B cell (primary cell): Measurements from ENCODE around the gene DNAI1. TPM values are rescaled to one million over a fixed set of nuclear protein-coding genes. Genes with fewer than 3 reads are reported as not detected.

Experiments
- ATAC-seq: fragments of 200-7000 bp; cut with Tn5 transposase; one replicate; pipeline ENCODE4 v1.10.0; 2021; ENCODE audit warnings: low read depth, mild to moderate bottlenecking, moderate number of reproducible peaks, moderate library complexity
- CTCF ChIA-PET: fragments of 350-600 bp; sonication (Branson Sonifier 250); formaldehyde crosslinking; loops from one replicate; lab custom pipeline; 2021; ENCODE audit warnings: antibody characterized with exemption, inconsistent platforms; lab: Charles Lee
- POLR2A ChIA-PET: fragments of 350-600 bp; sonication (Branson Sonifier 250); formaldehyde crosslinking; loops from one replicate; lab custom pipeline; 2021; ENCODE audit warnings: antibody characterized with exemption; lab: Charles Lee
- DNase-seq: peaks from one replicate; pipeline ENCODE4 v3.0.0; 2013
- H2AFZ ChIP-seq: 2 replicates; pipeline ENCODE4 v1.6.1; 2012; ENCODE audit warnings: mild to moderate bottlenecking, low read depth, low read length; ENCODE audit not compliant: insufficient read depth, poor library complexity, severe bottlenecking
- H3K27ac ChIP-seq, 2 donors: 1 replicate in 1 of 2; 2 replicates in 1 of 2; pipeline ENCODE4 v1.5.1; 2012 to 2013; ENCODE audit warnings: low read length in 2 of 2, mild to moderate bottlenecking in 2 of 2, moderate library complexity in 1 of 2
- H3K27me3 ChIP-seq, 4 experiments: fragments of 200-600 bp in 1 of 4; sonication (generic) in 1 of 4; replicated peaks in 1 of 4; 1 replicate in 2 of 4; 2 replicates in 2 of 4; pipeline versions ENCODE4 v1.6.1 to v1.7.0; 2013 to 2016; ENCODE audit warnings: low read length in 3 of 4, mild to moderate bottlenecking in 2 of 4, mixed read lengths in 1 of 4, moderate library complexity in 1 of 4; ENCODE audit not compliant: insufficient read depth in 4 of 4, control insufficient read depth in 3 of 4; ENCODE audit errors: control extremely low read depth in 1 of 4
- H3K36me3 ChIP-seq, 2 experiments: replicated peaks in 1 of 2; 1 replicate in 1 of 2; 2 replicates in 1 of 2; pipeline versions ENCODE4 v1.6.1 to v1.7.1; 2013; ENCODE audit warnings: low read length in 1 of 2; ENCODE audit not compliant: insufficient read depth in 2 of 2, control insufficient read depth in 1 of 2; ENCODE audit errors: control extremely low read depth in 1 of 2, extremely low read depth in 1 of 2
- H3K4me1 ChIP-seq, 2 donors: fragments of 200-600 bp in 1 of 2; sonication (generic) in 1 of 2; 1 replicate in 1 of 2; 2 replicates in 1 of 2; pipeline versions ENCODE4 v1.5.1 to v1.6.1; 2013 to 2017; ENCODE audit warnings: low read length in 2 of 2; ENCODE audit not compliant: control insufficient read depth in 2 of 2, insufficient read depth in 2 of 2
- H3K4me2 ChIP-seq: replicated peaks from 2 replicates; pipeline ENCODE3; 2012; ENCODE audit warnings: mild to moderate bottlenecking, low read depth, low read length; ENCODE audit not compliant: poor library complexity, severe bottlenecking
- H3K4me3 ChIP-seq, 5 experiments: fragments of 200-600 bp in 1 of 5; sonication (generic) in 1 of 5; 1 replicate in 3 of 5; 2 replicates in 2 of 5; pipeline versions ENCODE4 v1.5.1 to v1.7.0; 2011 to 2016; ENCODE audit warnings: low read length in 4 of 5, mild to moderate bottlenecking in 4 of 5, low read depth in 2 of 5, control low read depth in 1 of 5, moderate library complexity in 1 of 5; ENCODE audit not compliant: insufficient read depth in 1 of 5; ENCODE audit errors: control extremely low read depth in 1 of 5, extremely low read depth in 1 of 5
- H3K79me2 ChIP-seq: fragments of 200-600 bp; sonication (generic); one replicate; pipeline ENCODE4 v1.6.0; 2016; ENCODE audit warnings: low read length; ENCODE audit not compliant: control insufficient read depth, insufficient read depth
- H3K9ac ChIP-seq: fragments of 200-600 bp; sonication (generic); 2 replicates; pipeline ENCODE4 v1.6.1; 2017; ENCODE audit warnings: mild to moderate bottlenecking, low read length, moderate library complexity
- H3K9me3 ChIP-seq, 3 donors: one replicate each; pipeline versions ENCODE4 v1.6.1 to v1.7.1; 2013; ENCODE audit warnings: low read length in 2 of 3; ENCODE audit not compliant: control insufficient read depth in 2 of 3, insufficient read depth in 1 of 3; ENCODE audit errors: control extremely low read depth in 1 of 3
- H4K20me1 ChIP-seq: 2 replicates; pipeline ENCODE4 v1.6.0; 2012; ENCODE audit warnings: mild to moderate bottlenecking, low read length; ENCODE audit not compliant: insufficient read depth, control insufficient read depth, poor library complexity, severe bottlenecking
- H3K27ac Mint-ChIP-seq: one replicate; pipeline ENCODE4 v1.8.0; 2021; ENCODE audit warnings: mixed read lengths
- H3K27me3 Mint-ChIP-seq: one replicate; pipeline ENCODE4 v1.8.0; 2021; ENCODE audit warnings: mixed read lengths
- H3K4me1 Mint-ChIP-seq: one replicate; pipeline ENCODE4 v1.8.0; 2021; ENCODE audit warnings: mixed read lengths
- H3K4me3 Mint-ChIP-seq: one replicate; pipeline ENCODE4 v1.8.0; 2021; ENCODE audit warnings: mixed read lengths
- H3K9me3 Mint-ChIP-seq: one replicate; pipeline ENCODE4 v1.8.0; 2022; ENCODE audit warnings: mixed read lengths; ENCODE audit not compliant: insufficient read depth
- CTCF ChIP-seq: fragments of 200-600 bp; IDR thresholded peaks from one replicate; pipeline ENCODE4 v1.8.0; 2022; ENCODE audit warnings: antibody characterized with exemption, mild to moderate bottlenecking
- EZH2 ChIP-seq: IDR thresholded peaks from 2 replicates; pipeline ENCODE4 v1.6.1; 2012; ENCODE audit warnings: borderline replicate concordance, low read depth, mild to moderate bottlenecking, moderate library complexity, low read length; ENCODE audit not compliant: insufficient read depth, poor library complexity, severe bottlenecking
- WGBS: methylation state at CpG from one replicate; pipeline ENCODE4 v1.1.5; 2013; ENCODE audit warnings: missing lambda C conversion rate; ENCODE audit not compliant: insufficient coverage; 5-methylcytosine and 5-hydroxymethylcytosine counted together
- intact Hi-C: fragments of 100-400 bp; cut with micrococcal nuclease; formaldehyde crosslinking; loops from one replicate; pipeline ENCODE4 v1.10.0; 2022
- polyA plus RNA-seq: library from polyadenylated mRNA; depleted of rRNA; stranded (reverse); fragments of >200 nt; gene quantifications from 2 replicates; pipeline ENCODE4 v1.2.3, GENCODE V29; 2012
- total RNA-seq, 2 donors: library from RNA; stranded (reverse); fragments of 120-200 nt in 1 of 2; gene quantifications; 1 replicate in 1 of 2; 2 replicates in 1 of 2; pipeline versions ENCODE4 v1.2.3 to v1.2.4, GENCODE V29; 2013 to 2022

DNAI1 gene
- total and polyA plus RNA-seq, 2 donors (not counting 1 experiment from before 2014, with no cell fraction given) = not detected

GRCh38 chr9:34502471-34502870 is 43.9 kb downstream of the DNAI1 start:
- H3K36me3 ChIP-seq = no peaks in the 10 kb centered on the region

GRCh38 chr9:34502891-34503290 is 44.3 kb downstream of the DNAI1 start:
- Histone ChIP-seq H3K27me3 (peaks cover 0 to 6% (median 3%) of the 10 kb centered on the region in 4 experiments), H2AFZ (no peak overlapping the region), H3K9ac (no peak overlapping the region), H3K9me3 (no peaks in the 10 kb centered on the region), H4K20me1 (no peaks in the 10 kb centered on the region), H3K4me2 (no peak overlapping the region), H3K36me3 (no peaks in the 10 kb centered on the region), H3K4me3 (no peak overlapping the region), H3K4me1 (peaks cover 0 to 3% of the 10 kb centered on the region in 2 donors), H3K27ac (no peak overlapping the region), H3K79me2 (no peaks in the 10 kb centered on the region)
- no peak for DNase-seq
- TF ChIP-seq EZH2 (no peak), CTCF (no peak)
- Mint-ChIP-seq H3K27ac (no peak overlapping the region), H3K4me3 (no peak overlapping the region), H3K4me1 (no peaks in the 10 kb centered on the region), H3K9me3 (no peaks in the 10 kb centered on the region), H3K27me3 (peaks cover 38% of the 10 kb centered on the region)
- CTCF ChIA-PET = interaction anchor here (0.6 to 5.0 kb wide), 11 partner anchors 10 to 879 kb away, joined by 3 to 43 read pairs (median 9); no protein-coding TSS in a partner anchor
- intact Hi-C loops = loop anchor here (5.0 kb wide), 2 partner anchors 46 to 491 kb away; partner anchors contain the start of genes DNAI1 and FAM219A
- no peak for ATAC-seq
- POLR2A ChIA-PET = no interaction called here
- 92% methylated on average over 4 of the region's 6 CpGs for WGBS

More at GRCh38 chr9:34502471-34502870, 43.9 kb downstream of the DNAI1 start:
- TF ChIP-seq EZH2 = no peak
- Histone ChIP-seq H2AFZ (no peak overlapping the region), H3K4me2 (no peak overlapping the region), H3K27me3 (peaks cover 0 to 8% (median 3%) of the 10 kb centered on the region in 4 experiments), H3K4me1 (peaks cover 0 to 3% of the 10 kb centered on the region in 2 donors), H3K79me2 (no peaks in the 10 kb centered on the region), H4K20me1 (no peaks in the 10 kb centered on the region), H3K9me3 (no peaks in the 10 kb centered on the region), H3K27ac (no peak overlapping the region), H3K4me3 (no peak overlapping the region), H3K9ac (no peak overlapping the region)
- ChIA-PET POLR2A (no interaction called here), CTCF (interaction anchor here (0.6 to 5.0 kb wide), 13 partner anchors 10 to 879 kb away, joined by 3 to 43 read pairs (median 9); no protein-coding TSS in a partner anchor)
- Mint-ChIP-seq H3K9me3 (no peaks in the 10 kb centered on the region), H3K4me3 (no peak overlapping the region), H3K4me1 (no peaks in the 10 kb centered on the region), H3K27me3 (peaks cover 38% of the 10 kb centered on the region), H3K27ac (no peak overlapping the region)
- 77% methylated on average over 10 of the region's 10 CpGs for WGBS
- no peak for DNase-seq
- intact Hi-C loops = loop anchor here (5.0 kb wide), 2 partner anchors 45 to 490 kb away; partner anchors contain the start of genes DNAI1 and FAM219A
- no peak for ATAC-seq
